Measurements from ENCODE around the gene UBAC1. TPM values are rescaled to one million over a fixed set of nuclear protein-coding genes. Genes with fewer than 3 reads are reported as not detected.
"Not testable (repeated sequence)": the region's sequence is repeated elsewhere in the genome, so short reads cannot be mapped to it uniquely, and the experiment has no call there.

Gene UBAC1
- total and polyA plus RNA-seq, 9 of the 15 experiments (the other 6 are each of a cell fraction or from before 2014, with no cell fraction given): 94.0 to 399 (median 228) TPM

DNA sequence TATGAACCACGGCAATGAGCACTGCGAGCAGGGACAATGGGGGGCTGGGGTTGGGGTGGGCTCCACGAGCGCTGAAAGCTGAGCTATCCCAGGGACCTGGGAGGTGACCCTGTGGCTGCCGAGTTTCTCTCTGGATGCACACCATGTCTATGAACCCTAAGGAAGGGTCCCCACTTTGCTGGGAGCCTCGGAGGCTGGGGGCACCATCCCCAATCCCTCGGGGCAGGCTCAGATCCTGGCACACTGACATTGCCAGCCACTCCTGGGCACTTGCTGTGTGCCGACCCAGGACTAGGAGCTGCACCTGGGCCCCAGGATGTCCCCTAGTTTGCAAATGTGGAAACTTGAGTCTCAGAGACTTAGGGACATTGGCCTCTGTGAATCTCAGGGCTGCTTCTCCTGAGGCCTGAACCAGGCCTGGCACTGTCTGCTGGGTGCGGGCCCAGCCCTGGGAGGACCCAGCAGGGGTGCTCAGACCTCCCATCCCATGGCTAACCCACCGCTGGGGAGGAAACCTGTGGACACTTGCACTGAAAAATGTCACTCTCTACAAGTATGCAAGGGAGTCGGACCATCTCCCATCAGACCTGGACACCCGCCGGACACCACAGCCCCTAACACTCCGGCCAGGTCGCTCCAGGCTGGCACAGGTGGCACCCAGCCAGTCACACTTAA, 40.8 kb downstream of the UBAC1 start:
- in situ Hi-C loops (cut with MboI): no loop called here
- WGBS (ENCODE audit: insufficient coverage, low coverage, missing lambda C conversion rate): 93% methylated on average over 12 of the region's 15 CpGs
- no peak overlapping the region for H3K4me3 ChIP-seq

DNA sequence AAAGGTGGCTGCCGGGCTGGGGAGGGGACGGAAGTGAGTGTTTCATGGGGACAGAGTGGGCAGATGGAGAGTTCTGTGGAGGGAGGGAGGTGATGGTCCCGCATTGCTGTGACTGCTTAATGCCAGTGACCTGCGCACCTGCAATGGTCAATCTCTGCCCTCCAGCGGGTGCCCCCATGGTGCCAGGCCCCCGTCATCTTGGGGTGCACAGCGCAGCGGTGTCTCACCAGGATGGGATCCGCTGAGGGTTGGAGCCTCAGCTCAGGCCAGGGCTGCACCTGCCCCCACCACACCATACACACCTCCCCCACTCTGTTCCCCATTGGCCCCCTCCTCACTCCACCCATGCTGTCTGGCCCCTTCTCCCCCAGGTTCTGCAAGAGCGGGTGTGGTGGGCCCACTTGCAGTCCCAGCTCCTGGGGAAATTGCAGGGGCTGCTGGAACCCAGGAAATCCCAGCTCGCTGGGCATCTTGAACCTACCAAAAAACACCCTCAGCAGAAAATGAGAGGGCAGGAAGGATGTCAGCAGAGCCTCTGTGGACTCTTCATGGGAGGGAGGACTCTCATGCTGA, 41.8 kb downstream of the UBAC1 start:
- no peaks in the 10 kb centered on the region for H3K27me3 ChIP-seq (ENCODE audit: control insufficient read depth in 2 of 2, insufficient read depth in 2 of 2, low read length in 2 of 2)
- no peak overlapping the region for H3K4me2 ChIP-seq (ENCODE audit: insufficient read depth, low read length)
- FAIRE-seq: no peak
- peaks cover 21% of the 10 kb centered on the region for H3K9me3 ChIP-seq (replicated peaks; ENCODE audit: control insufficient read depth, insufficient read depth, low read depth, low read length)
- no TSS peak for BruUV-seq (replicated peaks)
- H2AFZ ChIP-seq (ENCODE audit: low read depth, low read length): no peak overlapping the region
- no peak for ATAC-seq
- peaks cover 65% of the 10 kb centered on the region for H3K36me3 ChIP-seq (ENCODE audit: control insufficient read depth, insufficient read depth, low read length)
- TF ChIP-seq CBFA2T2 (conservative IDR thresholded peaks at IDR 0.05) (no peak), RBM22 (IDR thresholded peaks at IDR 0.05; ENCODE audit: low read depth, low read length, poor library complexity, severe bottlenecking) (peak; percentile 50), POLR2G (IDR thresholded peaks at IDR 0.05; ENCODE audit: low read depth, low read length) (peak; percentile 75), SUPT5H (IDR thresholded peaks at IDR 0.05) (peak; percentile 17)
- in situ Hi-C loops (cut with MboI): no loop called here
- H3K27ac ChIP-seq (ENCODE audit: extremely low read depth, low read depth, low read length): no peak overlapping the region
- no peak overlapping the region for H3K4me3 ChIP-seq
- intact Hi-C loops (cut with micrococcal nuclease): no loop called here
- H4K20me1 ChIP-seq (replicated peaks; ENCODE audit: control insufficient read depth, insufficient read depth, low read length): no peaks in the 10 kb centered on the region
- H3K4me1 ChIP-seq (replicated peaks in 1 of 2; ENCODE audit: control insufficient read depth in 2 of 2, insufficient read depth in 2 of 2, low read length in 2 of 2): peaks cover 0 to 14% of the 10 kb centered on the region in 2 experiments; a peak in 1 of 5 replicates
- DNase-seq (ENCODE audit: extremely low read depth in 1 of 4, low spot score in 3 of 4): no peak
- no peaks in the 10 kb centered on the region for H3K79me2 ChIP-seq (ENCODE audit: control insufficient read depth, insufficient read depth, low read length)
- WGBS (ENCODE audit: insufficient coverage, low coverage, missing lambda C conversion rate): 98% methylated on average over 10 of the region's 11 CpGs
- ChIA-PET POLR2A (interaction anchor here (0.6 kb wide), 1 partner anchor 30 kb away, joined by 3 read pairs; no protein-coding TSS in a partner anchor), CTCF (ENCODE audit: low intra/inter-chr PET ratio) (no interaction called here)
- H3K9me1 ChIP-seq (ENCODE audit: control insufficient read depth, insufficient read depth, low read length): no peaks in the 10 kb centered on the region
- H3K9ac ChIP-seq (ENCODE audit: insufficient read depth in 1 of 2, low read depth in 2 of 2, low read length in 2 of 2): no peak overlapping the region

More for the DNA sequence above, 40.8 kb downstream of the UBAC1 start:
- H3K9ac ChIP-seq (ENCODE audit: insufficient read depth in 1 of 2, low read depth in 2 of 2, low read length in 2 of 2): no peak overlapping the region; a peak in 1 of 4 replicates
- FAIRE-seq (no peak), DNase-seq (ENCODE audit: extremely low read depth in 1 of 4, low spot score in 3 of 4) (no peak), ATAC-seq (no peak)
- no peaks in the 10 kb centered on the region for H4K20me1 ChIP-seq (replicated peaks; ENCODE audit: control insufficient read depth, insufficient read depth, low read length)
- H2AFZ ChIP-seq (ENCODE audit: low read depth, low read length): no peak overlapping the region
- H3K27me3 ChIP-seq (ENCODE audit: control insufficient read depth in 2 of 2, insufficient read depth in 2 of 2, low read length in 2 of 2): no peaks in the 10 kb centered on the region
- peaks cover 20% of the 10 kb centered on the region for H3K9me3 ChIP-seq (replicated peaks; ENCODE audit: control insufficient read depth, insufficient read depth, low read depth, low read length)
- H3K9me1 ChIP-seq (ENCODE audit: control insufficient read depth, insufficient read depth, low read length): no peaks in the 10 kb centered on the region
- no peak overlapping the region for H3K27ac ChIP-seq (ENCODE audit: extremely low read depth, low read depth, low read length)
- intact Hi-C loops (cut with micrococcal nuclease): no loop called here
- CTCF ChIA-PET (ENCODE audit: low intra/inter-chr PET ratio): no interaction called here
- no peaks in the 10 kb centered on the region for H3K79me2 ChIP-seq (ENCODE audit: control insufficient read depth, insufficient read depth, low read length)
- peaks cover 0 to 15% of the 10 kb centered on the region in 2 experiments; a peak in 1 of 5 replicates for H3K4me1 ChIP-seq (replicated peaks in 1 of 2; ENCODE audit: control insufficient read depth in 2 of 2, insufficient read depth in 2 of 2, low read length in 2 of 2)
- peaks cover 65% of the 10 kb centered on the region; the same call in 2 of the 3 replicates for H3K36me3 ChIP-seq (ENCODE audit: control insufficient read depth, insufficient read depth, low read length)
- TF ChIP-seq ZNF274 (IDR thresholded peaks at IDR 0.05; ENCODE audit: borderline replicate concordance, low read depth, low read length) (no peak), FOXA1 (IDR thresholded peaks at IDR 0.05; ENCODE audit: borderline replicate concordance) (no peak), POLR2G (IDR thresholded peaks at IDR 0.05; ENCODE audit: low read depth, low read length) (peak; percentile 58), KAT8 (IDR thresholded peaks at IDR 0.05; ENCODE audit: low read depth) (no peak)
- H3K4me2 ChIP-seq (ENCODE audit: insufficient read depth, low read length): no peak overlapping the region
- BruUV-seq (replicated peaks): no TSS peak
- POLR2A ChIA-PET: interaction anchor here (0.6 kb wide), 2 partner anchors 36 to 43 kb away, joined by 3 read pairs; no protein-coding TSS in a partner anchor

DNA sequence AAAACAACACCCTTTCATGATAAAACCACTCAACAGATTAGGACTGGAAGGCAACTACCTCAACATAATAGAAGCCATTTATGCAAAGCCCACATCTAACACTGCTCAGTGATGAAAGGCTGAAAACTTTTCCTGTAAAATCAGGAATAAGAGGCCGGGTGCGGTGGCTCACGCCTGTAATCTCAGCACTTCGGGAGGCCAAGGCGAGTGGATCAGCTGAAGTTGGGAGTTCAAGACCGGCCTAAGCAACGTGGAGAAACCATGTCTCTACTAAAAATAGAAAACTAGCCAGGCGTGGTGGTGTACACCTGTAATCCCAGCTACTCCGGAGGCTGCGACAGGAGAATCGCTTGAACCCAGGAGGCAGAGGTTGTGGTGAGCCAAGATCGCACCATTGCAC, 44.9 kb downstream of the UBAC1 start:
- POLR2A ChIA-PET: interaction anchor here (1.5 to 2.0 kb wide), 2 partner anchors 8 to 25 kb away, joined by 3 to 9 read pairs; partner anchors contain the start of gene CAMSAP1

More for the DNA sequence above, 44.9 kb downstream of the UBAC1 start:
- H4K20me1 ChIP-seq (replicated peaks; ENCODE audit: control insufficient read depth, insufficient read depth, low read length); H2AFZ ChIP-seq (ENCODE audit: low read depth, low read length); FAIRE-seq; CTCF ChIA-PET (ENCODE audit: low intra/inter-chr PET ratio); in situ Hi-C loops (cut with MboI); H3K4me3 ChIP-seq; intact Hi-C loops (cut with micrococcal nuclease); H3K79me2 ChIP-seq (ENCODE audit: control insufficient read depth, insufficient read depth, low read length); H3K4me1 ChIP-seq (replicated peaks in 1 of 2; ENCODE audit: control insufficient read depth in 2 of 2, insufficient read depth in 2 of 2, low read length in 2 of 2); H3K27me3 ChIP-seq (ENCODE audit: control insufficient read depth in 2 of 2, insufficient read depth in 2 of 2, low read length in 2 of 2); DNase-seq (ENCODE audit: extremely low read depth in 1 of 4, low spot score in 3 of 4); BruUV-seq (replicated peaks); H3K4me2 ChIP-seq (ENCODE audit: insufficient read depth, low read length); H3K27ac ChIP-seq (ENCODE audit: extremely low read depth, low read depth, low read length); H3K9me1 ChIP-seq (ENCODE audit: control insufficient read depth, insufficient read depth, low read length); H3K9ac ChIP-seq (ENCODE audit: insufficient read depth in 1 of 2, low read depth in 2 of 2, low read length in 2 of 2); ATAC-seq: not testable (repeated sequence)
- Histone ChIP-seq H3K9me3 (replicated peaks; ENCODE audit: control insufficient read depth, insufficient read depth, low read depth, low read length) (peaks cover 27% of the 10 kb centered on the region), H3K36me3 (ENCODE audit: control insufficient read depth, insufficient read depth, low read length) (peaks cover 66% of the 10 kb centered on the region)
- WGBS (ENCODE audit: insufficient coverage, low coverage, missing lambda C conversion rate): 99% methylated on average over 11 of the region's 12 CpGs
